GM21447 (cell line): Measurements from ENCODE around the gene NTS.
A peak's percentile ranks its signal among the peaks of the same experiment; 100 is the strongest.

Experiments used
- ATAC-seq: cut with Tn5 transposase; IDR thresholded peaks from one replicate; pipeline ENCODE4 v1.9.1; 2021; ENCODE audit not compliant: unreplicated experiment

Gene NTS, protein sequence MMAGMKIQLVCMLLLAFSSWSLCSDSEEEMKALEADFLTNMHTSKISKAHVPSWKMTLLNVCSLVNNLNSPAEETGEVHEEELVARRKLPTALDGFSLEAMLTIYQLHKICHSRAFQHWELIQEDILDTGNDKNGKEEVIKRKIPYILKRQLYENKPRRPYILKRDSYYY

DNA sequence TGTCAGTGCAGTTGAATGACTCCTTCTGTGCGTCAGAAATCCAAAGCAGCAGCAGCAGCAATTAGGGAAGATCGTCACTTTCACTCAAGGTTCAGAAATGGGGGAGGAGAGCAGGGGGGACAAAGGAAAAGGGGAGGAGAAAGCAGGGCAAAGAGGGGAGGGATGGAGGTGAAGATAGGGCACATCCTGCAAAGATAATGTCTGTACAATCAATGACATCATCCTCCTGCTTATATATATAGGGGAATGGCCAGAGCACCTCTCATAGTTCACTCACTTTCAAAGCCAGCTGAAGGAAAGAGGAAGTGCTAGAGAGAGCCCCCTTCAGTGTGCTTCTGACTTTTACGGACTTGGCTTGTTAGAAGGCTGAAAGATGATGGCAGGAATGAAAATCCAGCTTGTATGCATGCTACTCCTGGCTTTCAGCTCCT, at the start of gene NTS:
NTS (plus strand) TSS at position 265 of the 431 bp plus-strand sequence; CDS start at position 374, 109 bp downstream.
- ATAC-seq = peak; percentile 68

DNA sequence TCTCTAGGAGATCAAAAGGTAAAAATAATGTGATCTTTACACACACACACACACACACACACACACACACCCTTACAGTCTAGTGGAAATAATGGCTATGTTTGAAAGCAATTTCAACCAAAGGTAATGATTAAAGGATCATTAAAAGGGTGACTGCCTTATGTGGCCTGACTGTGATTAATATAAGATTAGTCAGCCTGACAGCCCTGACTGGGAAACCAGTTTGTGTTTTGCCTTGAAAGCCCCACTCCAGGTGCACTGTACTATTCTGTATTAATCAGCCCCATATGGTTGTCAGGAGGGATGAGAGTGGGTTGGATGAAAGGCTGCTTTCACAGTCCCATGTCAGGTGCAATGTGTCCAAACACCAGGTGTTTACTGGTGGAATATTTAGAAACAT, 48.3 kb upstream of the NTS start:
- ATAC-seq = no peak

DNA sequence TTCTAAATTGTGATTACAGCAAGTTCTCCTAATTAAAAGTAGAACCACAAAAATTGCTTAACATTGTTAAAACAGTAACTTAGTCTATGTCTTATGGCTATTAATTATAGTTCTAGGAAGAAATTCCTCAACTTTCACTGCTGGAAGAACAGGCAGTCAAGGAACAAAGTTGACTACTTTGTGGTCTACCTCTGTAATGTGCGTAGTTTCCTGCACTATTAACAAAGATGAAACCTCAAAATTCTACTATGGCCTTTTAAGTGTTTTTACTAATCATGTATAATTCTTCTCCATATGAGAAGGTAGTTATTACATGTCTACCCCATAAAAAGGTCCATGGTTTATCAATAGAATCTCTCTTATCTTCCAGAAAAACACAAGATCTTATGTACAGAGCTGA, 45.5 kb upstream of the NTS start:
- ATAC-seq = no peak

DNA sequence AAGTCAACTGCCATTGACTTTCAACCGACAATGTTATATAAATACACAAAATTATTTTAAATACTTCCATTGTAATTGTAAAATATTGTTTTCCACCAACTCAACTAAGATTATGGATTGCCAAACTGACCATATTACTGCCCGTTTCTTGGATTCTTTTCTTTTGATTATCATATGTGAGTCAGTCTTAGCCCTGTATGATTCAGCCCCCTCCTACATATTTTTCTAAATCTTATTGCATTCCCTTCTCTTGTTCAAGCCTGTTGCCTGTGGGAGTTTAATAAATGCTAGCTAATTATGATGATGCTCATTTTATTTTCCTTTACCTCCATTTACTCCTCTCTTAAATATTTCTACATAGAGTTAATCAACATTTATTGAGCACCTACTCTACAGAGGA, 44.7 kb upstream of the NTS start:
- no peak for ATAC-seq

DNA sequence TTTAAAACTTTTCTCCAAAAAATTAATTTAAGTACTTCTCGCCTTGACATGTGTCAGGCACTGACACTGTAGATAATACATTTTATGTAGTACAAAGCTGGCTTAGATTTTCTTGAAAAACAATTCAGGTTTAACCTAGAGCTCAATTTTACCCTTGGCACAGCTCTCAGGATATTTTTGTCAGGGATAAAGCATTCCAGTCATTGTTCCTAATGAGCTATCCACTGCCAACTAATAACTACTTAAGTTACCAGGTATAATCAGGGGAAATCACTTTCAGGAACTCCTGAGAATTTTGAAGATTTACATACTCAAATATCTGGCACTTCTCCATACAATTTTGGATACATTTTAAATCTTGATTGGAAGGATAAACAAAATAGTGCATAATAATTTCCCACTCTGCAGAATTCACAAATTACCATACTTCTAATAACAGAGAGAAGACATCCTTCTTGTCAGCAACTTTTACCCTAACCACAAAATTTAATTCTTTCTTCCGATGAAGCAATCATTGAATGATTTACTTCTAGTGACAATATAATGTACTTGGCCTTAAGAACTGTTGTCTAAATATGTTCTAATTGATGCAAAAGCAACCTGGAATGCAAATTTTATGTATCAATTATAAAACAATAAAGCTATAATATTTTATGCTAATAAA, 42.6 kb upstream of the NTS start:
- ATAC-seq = no peak

DNA sequence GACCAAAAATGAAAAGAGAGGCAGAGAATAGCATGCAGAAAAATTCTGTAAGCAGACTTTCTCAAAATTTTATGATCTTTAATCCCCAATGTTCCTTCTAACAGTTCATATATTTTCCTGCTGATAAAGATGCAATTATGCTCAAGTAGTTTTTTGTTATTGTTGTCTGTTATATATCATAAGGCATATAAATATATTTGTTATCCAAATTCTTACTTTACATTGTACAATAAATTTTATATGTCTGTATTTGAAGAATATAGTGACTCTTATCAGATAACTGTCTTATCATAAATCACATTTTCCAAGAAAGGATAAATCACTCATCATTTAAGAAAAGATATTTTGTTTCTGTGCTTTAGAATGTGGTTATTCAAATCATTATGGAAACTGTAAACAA, 40.5 kb upstream of the NTS start:
- ATAC-seq = no peak

DNA sequence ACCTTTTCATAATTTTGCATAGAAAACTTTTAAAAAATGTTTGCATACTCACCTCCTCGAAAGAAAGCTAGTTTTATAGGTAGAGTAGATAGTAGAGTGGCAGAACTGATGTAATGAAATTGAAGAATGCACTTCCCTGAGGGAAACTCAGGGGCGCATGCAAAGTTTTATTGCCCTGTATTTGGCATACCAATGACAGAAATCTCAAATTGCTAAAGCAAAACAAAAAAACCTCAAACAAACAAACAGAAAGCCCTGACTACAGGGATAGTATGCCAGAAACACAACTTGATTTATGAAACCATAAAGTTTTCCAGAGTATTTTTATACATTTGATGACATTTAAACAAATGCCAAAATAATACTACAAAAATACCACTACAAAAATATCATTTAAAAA, 39.7 kb upstream of the NTS start:
- no peak for ATAC-seq

DNA sequence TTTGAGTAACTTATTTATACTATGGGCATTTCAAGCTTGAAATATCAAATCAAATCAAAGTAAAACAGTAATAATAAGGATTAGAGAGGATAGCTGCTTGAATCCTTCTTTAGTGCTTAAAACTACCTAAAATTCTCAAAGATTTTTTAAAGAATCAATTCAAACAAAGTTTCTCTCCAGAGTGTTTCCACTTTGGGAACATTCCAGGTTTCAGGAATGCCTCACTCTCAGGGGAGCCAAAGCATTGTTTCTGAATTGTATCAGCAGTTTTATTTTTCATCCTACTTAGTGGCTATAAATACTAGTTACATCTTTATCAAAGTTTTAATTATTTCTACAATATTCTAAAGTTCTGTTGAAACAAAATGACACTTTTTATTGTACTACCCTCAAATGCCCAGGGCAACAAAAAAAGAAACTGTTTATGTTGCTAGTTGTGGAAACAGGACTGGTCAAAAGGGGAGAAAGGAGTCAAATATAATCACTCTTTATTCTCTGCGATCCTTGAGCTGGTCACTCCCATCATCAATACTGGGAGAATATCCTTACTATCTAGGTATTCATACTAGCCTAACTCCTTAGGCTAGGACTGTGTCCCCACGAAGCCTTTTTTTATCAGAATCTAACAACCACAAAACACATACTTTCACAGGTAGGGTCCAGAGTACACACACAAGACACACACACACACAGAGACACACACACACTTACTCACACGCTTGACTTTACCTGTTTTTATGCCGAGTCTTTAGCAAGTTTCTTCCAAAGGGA, 38.5 kb upstream of the NTS start:
- no peak for ATAC-seq

DNA sequence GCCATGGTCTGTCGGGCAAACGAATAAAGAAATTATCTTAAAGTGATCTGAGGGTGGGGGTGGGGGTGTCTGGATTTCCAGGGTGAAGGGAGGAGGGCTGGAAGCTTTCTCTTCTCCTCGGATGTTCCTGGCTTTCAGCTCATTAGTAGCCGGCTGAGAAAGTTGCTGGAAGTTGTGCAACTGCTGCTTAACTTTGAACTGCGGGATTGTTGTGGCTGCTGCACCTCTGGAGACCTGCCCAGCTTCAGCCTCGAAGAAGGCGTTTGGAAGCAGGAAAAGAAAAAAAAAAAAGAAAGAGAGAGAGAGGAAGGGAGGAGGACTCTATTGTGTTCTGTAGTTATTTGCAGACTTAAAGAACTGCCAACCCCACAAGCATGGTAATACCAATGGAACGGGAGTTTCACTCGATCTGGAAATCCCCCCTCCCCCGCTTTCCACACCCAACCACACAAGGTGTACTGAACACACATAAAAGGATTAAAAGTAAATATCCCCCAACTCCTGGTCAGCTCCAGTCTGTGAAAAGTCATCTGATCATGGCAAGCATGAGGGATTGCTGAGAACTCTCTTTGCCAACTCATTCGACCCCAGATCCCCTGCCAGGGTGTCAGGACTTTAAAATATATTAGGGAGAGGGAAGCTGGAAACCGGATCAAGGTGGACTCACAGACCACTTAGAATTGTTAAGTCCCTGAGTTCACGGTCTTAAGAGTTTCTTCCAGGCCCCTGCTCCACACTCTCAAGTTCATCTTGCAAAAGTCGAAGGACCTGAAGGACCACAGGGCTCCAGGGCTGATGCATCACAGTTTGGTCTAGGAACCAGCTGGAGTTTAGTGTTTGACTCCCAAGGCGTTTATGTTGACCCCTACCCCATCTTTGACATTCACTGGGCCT, 37.7 kb upstream of the NTS start, which contains the start of gene RASSF9:
RASSF9 (minus strand) TSS at position 213 of the 894 bp plus-strand sequence; CDS start at position 5, 208 bp downstream.
- ATAC-seq = no peak

DNA sequence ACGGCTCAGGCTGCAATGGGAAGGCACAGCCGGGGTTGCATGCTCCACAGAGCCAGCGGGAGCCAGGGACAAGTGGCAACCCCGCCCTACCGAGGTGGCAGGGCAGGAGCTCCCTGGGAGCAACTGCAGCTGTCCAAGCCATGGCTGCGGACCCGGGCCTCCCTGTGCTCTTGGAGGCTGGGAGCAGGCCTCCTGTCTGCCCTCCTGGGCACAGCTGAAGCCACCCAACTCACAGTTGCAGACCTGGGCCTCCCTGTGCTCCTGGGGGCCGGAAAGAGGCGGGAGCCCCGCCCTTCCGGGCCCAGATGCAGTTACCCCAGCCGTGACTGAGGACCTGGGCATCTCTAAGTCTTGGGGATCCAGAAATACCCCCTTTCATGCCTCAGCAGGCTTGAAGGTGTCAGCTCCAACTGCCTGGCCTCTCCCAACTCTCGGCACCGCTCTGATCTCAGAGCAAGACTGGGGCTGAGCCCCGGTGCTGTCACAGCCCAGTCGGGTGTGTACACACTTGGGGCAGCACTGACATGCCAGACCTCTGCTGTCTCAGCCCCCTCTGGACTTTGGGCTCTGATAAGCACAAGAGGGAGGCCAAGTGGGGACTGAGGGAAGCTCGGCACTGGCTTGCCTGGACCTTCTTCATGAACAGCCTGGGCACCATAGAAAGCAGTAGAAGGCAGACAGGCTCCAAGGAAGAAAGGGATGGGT, 30.3 kb upstream of the NTS start:
- no peak for ATAC-seq

DNA sequence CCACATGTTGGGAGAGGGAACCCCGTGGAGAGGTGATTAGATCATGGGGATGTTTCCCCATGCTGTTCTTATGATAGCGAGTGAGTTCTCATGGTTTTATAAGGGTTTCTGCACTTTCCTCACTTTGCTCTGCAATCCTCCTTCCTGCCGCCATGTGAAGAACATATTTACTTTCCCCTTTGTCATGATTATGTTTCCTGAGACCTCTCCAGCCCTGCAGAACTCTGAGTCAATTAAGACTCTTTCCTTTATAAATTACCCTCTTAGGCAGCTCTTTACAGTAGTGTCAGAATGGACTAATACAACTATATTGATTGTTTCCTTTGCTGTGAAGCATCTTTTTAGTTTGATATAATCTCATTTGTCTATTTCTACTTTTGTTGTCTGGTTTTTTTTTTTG, 24.8 kb upstream of the NTS start:
- ATAC-seq = no peak

DNA sequence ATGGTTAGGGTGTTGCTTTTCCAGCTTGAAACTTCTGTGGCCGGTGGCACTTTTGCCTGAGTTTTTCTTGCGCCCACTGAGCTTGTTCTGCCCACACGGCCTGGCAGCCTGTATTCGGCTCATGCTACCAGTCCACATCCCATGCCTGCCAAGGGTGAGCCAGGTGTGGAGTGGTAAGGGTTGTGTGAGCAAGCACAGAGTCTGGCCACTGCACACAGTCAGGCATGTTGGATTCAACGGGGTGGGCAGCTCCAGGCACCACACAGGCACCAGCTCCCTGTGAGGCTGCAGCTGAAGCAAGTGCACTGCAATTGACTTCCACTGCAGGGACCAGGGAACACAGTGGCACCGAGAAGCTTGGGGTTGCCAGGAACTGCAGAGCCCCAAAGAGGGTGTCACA, 18.8 kb upstream of the NTS start:
- no peak for ATAC-seq

DNA sequence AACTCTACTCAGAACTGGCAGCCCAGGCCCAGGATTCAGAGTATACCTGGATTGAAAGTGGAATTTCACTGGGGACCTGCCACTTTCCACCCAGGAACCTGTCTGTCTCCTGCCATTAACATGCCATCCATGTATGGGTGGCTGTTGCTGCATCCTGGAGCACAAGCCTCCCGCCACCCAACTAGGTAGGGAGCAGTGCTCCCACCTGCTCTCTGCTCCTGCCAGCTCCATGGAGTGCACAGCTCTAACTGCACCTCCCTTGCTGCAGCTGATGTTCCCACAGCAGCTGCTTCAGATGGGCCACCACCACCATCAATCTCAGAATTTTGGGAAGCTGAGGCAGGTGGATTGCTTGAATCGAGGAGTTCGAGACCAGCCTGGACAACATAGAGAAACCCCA, 17.1 kb upstream of the NTS start:
- ATAC-seq = no peak

DNA sequence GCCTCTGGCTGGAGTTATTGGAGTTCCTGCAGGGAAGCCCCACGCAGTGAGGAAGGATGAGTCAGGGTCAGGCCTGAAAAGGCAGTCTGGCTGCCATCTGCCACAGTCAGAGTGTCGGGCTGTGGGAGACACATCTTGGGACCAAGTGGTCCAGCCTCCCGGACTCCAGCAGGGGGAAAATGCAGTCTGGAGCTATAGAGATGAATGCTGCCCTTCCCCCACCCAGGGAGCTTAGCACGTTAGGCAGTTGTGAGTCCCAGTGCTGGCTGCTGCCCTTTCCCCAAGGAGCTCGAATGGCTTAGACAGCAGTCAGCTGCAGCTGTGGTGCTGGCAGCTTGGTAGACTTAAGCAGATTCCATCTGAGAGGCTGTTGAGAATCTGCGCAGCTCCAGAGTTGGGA, 8.2 kb upstream of the NTS start:
- no peak for ATAC-seq

DNA sequence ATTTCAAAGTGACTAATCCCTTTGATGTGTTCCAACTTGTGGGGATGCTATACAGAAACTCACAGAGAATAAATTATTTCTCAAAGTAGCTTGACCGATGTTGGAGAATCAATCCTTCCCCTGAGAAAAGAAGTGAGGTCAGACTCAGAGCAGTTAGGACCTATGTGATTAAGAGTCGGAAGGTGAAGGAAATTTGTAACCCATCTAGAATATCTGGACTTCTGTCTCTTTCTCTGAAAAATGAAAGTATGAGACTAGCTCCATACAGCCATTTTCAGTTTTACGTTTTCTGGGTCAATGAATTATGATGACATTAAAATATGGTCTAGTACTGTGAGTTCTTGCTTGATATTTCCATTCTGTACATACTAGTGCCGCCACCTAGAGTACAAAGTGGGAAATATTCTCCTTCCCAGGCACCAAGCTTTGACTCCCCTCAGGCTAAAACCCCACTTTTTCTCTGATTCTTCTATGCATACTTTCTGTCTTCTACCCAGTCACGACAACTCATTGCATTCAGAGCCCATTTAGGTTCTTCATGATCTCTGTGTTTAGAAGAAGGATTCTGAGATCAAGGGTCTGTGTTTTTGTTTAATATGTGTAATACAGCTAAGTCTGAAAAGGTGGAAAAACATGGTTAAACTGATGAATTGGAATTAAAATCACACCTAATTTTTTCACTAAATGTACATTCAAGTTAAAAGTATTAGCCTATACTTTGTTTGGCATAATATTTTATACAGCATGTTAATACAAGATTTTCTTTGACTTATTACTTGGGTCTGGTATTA, 6.9 kb upstream of the NTS start:
- ATAC-seq = peak; percentile 95

DNA sequence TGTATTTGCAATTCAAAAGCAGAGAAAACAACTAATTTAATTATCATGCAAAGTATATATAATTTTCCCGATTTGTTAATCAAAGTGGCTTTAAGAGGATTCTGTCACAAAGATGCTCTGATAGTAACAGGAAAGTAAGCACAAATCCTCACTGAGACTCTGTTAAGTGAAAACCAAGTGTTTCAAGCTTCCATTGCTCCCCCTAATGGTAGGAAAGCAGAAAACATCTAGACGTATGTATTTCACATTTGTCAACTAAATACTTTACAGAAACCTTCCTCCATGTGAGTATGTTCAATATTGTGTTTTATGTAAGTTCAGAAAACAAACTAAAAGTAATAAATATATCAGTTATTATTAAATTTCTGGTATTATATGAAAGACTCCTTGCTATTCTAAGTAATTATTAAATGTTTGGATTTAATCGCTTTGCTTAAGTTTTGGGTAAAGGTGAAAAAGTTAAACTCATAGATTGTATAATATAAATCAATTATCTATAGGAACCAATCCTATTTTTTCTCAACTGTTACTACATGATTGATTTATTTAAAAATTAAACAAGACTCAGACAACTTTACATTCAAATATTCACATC, 1.5 kb upstream of the NTS start:
- peak; percentile 81 for ATAC-seq

DNA sequence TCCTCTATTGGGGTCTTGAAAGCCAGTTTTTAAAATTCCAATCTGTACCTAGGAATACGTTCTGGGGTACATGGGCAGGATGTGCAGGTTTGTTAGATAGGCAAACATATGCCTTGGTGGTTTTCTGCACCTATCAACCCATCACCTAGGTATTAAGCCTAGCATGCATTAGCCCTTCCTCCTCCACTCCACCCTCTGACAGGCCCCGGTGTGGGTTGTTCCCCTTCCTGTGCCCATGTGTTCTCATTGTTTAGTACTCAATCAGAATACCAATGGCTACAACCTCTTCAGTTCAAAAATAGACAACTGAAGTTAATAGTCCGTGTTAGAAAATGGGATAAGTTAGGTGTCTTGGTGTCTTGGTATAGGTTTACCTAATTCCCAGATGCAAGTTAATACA, 3.4 kb downstream of the NTS start:
- no peak for ATAC-seq

DNA sequence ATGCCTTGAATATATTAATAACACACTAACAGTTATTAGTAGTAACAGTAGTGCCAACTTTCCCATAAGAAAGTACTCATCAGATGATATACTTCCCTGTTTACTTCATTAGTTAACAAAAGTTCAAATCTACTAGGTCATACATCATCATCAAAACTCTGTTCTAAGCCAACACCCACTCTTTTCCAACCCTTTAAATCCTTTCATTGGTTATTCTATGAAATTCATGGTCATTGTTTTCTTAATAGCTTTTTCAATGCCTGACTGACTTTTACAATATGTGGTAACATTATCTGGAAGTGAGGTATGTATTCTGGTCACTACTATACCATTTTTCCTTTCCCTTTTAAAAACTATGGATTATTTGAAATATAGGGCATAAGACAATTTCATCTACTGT, 9.7 kb downstream of the NTS start:
- no peak for ATAC-seq

DNA sequence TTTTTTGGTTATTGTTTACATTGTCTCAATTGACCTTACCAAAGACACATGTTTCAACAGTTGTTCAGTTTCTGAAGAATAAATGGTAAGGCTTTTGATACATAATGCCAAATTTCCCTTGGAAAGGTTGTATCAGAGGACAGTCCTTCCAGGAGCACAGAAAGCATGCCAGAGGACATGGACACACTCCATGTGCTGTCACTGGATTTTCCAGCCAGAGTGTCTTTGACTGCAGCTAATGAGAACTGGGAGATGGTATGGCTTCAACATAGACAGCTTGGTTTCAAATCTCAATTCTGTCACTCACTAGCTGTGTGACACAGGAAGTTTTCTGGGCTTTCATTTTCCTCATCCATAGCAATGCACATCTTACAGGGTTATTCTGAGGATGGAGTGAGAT, 20.6 kb downstream of the NTS start:
- no peak for ATAC-seq
